GM21723 (cell line): ENCODE measurements around the gene AK8.
"Not testable (repeated sequence)": the region's sequence is repeated elsewhere in the genome, so short reads cannot be mapped to it uniquely, and the experiment has no call there.

Experiments
- ATAC-seq: cut with Tn5 transposase; IDR thresholded peaks from one replicate; pipeline ENCODE4 v1.9.1; 2021; ENCODE audit warnings: mild to moderate bottlenecking, moderate library complexity; ENCODE audit not compliant: unreplicated experiment

The AK8 gene

DNA sequence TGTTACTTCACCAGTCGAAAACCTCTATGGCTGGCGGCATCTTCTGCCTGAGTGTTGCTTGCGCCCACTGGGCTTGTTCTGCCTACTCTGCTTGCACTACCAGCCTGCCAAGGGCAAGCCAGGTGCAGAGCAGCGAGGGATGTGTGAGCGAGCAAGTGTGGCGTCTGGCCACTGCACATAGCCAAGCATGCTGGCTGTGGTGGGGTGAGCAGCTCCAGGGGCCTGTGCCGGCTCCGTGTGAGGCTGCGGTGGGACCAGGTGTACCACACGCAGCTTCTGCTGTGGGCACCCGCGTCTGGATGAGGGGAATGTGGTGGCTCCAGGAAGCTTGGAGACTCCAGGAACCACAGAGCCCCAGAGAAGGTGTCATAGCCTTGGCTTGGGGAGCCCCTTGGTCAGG is 156.4 kb downstream of the AK8 start:
- ATAC-seq = no peak

DNA sequence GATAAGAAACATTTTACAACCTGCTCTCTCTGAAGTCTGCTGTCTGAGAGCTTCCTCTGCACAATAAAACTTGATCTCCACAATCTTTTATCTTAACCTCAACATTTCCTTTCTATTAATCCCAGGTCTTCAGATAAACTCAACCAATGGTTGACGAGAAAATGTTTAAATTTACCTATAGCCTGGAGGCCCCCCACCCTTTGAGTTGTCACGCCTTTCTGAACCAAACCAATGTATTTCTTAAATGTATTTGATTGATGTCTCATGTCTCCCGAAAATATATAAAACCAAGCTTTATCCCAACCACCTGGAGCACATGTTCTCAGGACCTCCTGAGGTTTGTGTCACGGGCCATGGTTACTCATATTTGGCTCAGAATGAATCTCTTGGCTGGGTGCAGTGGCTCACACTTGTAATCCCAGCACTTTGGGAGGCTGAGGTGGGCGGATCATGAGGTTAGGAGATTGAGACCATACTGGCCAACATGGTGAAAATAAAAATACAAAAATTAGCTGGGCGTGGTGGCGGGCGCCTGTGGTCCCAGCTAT is 159.6 kb downstream of the AK8 start:
- not testable (repeated sequence) for ATAC-seq

DNA sequence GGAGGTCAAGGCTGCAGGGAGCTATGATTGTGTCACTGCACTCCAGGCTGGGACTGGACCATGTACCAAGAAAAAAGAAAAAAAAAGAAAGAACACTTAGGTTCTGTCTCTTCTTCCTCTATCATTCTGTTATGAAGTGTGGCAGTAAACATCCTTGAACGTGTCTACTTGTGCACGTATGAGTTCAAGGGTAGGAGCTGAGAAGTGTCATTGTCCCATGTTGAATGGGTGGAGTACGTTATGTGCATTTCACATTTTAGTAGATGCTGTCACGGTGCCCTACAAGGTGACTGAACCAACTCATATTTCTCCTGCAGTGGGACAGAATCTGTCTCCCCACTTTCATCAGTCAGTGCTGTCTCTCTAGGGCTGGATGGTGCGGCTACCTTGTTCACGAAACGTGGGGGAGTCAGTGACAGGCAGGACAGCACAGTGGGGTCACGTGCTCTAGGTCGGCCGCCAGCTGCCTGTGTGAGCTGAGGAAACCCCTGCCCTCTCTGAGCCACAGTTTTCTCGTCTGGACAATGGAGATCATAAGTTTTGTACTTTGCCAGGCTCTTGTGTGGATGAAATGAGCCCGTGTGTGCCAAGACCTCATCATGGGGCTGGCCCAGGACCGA is 160.6 kb downstream of the AK8 start:
- no peak for ATAC-seq

DNA sequence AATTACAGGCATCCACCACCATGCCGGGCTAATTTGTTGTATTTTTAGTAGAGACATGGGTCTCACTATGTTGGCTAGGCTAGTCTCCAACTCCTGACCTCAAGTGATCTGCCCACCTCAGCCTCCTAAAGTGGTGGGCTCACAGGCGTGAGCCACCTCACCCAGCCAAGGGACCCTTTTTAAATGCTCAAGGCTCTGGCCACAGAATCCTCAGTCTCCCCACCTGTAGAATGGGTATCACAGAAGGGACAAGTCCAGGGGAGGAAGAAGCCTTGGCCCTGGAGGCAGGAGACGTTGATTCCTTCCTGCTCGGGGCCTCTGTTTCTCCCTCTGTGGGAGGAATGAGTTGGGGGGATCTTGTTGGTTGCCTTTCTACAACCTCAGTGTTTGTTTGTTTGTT is 162.1 kb downstream of the AK8 start:
- no peak for ATAC-seq

DNA sequence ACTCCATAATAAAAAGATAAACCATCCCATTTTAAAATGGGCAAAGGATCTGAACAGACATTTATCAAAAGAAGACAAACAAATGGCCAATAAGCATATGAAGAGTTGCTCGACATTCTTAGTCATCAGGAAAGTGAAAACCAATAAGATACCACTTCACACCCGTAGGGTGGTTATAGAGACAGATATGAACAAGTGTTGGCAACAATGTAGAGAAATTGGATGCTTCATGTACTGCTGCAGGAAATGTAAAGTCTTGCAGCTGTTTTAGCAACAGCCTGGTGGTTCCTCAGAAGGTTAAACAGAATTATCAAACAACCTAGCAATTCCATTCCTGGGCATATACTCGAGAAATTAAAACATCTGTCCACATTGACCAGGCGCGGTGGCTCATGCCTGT is 165.3 kb downstream of the AK8 start:
- no peak for ATAC-seq

DNA sequence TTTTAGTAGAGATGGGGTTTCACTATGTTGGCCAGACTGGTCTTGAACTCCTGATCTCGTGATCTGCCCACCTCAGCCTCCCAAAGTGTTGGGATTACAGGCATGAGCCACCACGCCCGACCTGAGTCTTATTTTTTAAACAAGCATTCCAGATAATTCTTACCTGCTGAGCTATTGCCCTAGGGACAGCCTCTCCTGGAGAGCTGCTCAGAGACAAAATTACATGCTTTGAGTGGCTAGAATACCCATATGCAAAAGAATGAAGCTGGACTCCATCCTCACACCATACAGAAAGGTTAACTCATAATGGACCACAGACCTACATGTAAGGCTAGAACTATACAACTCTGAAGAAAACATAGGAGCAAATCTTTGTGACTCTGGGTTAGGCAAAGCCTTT is 166.2 kb downstream of the AK8 start:
- ATAC-seq = no peak

DNA sequence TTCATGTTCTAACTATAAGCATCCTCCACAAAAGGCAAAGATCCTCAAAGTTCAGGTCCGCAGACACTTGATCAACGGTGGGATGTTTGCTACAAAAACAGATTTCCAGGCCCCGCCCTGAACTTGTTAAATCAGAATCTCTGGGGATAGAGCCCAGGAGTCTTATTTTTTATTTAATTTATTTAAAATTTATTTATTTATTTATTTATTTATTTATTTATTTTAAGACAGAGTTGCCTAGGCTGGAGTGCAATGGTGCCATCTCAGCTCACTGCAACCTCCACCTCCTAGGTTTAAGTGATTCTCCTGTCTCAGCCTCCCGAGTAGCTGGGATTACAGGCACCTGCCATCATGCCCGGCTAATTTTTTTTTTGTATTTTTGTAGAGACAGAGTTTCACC is 166.9 kb downstream of the AK8 start:
- not testable (repeated sequence) for ATAC-seq

DNA sequence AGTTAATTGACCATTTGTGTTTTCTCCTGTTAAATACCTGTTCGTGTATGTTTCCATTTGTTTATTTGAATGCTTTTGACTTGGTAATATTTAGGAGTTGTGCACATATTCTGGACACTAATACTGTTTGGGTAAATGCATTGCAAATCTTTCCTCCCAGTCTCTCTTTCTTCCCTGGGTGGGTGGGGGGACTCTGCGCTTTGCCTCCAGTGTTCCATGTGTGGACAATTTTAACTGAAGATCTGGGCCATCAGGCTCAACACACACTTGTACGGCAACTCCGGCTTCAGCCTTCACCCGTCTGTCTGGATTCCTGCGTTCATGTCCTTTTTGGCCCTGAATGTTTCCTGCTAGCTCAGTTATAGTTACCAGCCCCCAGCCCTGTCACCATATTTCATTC is 167.8 kb downstream of the AK8 start:
- ATAC-seq = no peak

DNA sequence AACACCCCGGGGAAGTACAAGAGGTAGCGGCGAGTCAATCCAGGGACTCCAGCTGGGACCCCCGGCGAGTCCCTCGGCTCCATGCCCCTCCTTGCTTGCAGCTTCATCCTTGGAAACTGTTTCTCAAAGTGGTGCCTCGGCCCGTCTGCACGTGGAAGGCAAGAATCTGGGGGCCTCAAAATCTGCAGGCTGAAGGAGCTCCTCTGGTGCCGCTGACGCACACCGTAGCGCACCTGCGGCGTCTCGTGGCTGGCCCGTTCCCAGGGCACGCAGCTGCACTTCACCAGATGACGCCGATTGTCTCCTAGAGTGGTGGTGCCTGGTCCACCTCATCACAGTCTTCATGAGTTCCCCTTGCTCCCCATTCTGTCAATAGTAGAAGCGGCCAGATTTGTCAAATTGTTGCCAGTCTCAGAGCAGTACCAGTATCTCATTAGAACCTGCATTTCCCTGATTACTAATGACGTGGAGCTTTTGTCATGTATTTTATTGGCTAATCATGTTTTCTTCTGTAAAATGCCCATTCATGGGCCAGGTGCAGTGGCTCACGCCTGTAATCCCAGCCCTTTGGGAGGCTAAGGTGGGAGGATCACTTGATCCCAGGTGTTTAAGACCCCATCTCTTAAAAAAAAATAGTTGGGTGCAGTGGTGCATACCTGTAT is 169.2 kb downstream of the AK8 start:
- no peak for ATAC-seq

DNA sequence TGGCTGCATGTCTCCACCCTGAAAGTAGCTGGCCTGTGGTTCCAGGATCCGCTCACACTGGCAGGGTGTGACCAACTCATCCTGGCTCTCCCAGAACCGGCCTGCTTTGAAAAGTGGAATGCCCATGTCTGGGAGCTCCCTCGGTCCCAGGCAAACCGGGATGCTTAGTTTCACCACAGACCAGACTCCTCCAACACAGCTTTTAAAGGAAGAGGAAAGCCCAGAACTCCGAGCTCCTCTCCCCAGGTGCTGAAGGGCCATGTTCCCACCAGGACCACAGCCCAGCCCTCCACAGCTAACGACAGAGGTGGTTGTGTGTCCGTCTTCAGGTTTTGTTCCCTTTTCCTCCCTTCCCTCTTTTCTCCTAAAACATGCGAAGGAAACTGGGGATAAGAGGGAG is 169.8 kb downstream of the AK8 start:
- no peak for ATAC-seq

DNA sequence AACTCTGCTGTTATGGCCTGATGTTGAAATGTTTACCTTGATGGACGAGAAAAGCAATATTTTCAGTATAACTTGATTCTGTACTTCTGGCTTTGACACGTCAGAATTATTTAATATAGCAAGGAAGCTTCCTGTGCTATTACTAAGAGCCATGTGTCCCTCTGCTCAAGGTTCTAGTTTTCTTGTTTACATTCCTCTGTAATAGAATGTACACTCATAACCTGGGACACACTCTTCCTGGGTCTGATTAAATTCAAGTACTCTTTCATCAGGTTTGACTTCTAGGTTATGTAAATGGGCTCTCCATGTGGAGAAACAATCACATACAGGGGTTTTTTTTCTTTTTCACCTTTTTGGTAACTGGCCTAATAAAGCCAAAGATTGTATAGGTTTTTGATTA is 174.7 kb downstream of the AK8 start:
- ATAC-seq = no peak

DNA sequence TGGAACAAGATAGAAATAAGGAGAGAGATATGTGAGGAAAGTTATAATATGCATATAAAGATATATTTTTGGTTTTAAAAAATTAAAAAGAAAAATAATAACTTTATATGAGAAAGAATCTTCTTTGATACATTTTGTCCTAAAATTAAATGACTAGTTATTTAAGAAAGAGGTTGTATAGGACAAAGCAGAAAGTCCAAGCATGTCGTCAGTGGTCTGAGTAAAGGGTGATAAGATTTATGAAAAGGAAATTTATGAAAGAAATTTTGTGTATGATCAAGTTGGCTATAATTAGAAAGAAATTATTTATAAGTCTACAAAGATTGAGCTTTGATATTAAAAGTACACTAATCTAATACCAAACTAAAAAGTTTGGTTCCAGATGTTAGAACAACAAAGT is 175.8 kb downstream of the AK8 start:
- no peak for ATAC-seq

DNA sequence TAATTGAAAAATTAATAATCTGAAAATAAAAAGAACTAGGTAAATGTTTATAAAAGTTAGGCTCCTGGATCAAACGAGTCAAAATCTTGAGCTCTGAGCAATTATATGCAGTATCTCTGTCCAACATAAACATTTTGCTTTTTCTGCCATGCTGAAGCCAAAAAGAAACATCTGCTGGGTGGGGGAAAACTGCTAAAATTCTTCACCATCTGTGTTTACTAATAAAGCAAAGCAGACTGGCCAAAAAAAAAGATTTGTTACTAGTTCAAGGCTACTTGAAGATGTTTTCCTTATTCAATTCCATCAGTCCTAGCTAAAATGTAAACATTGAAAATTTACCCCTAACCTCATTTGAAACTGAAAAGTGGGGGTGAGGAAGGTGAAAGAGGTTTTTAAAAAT is 178.1 kb downstream of the AK8 start:
- no peak for ATAC-seq

DNA sequence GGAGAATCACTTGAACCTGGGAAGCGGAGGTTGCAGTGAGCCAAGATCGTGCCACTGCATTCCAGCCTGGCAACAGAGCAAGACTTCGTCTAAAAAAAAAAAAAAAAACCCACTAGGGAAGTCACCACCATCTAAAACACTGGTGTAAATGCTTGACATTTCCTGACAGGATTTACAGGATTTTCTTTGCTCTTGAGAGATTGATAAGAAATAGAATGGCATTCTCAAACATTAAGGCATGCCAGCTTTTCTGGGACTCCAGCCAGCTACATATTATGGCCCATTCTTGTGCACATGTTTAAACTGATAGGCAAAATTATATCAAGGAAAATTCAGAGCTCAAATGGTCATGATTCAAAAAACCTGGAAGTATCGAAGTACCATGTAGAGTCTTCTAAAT is 179.1 kb downstream of the AK8 start:
- ATAC-seq = no peak

DNA sequence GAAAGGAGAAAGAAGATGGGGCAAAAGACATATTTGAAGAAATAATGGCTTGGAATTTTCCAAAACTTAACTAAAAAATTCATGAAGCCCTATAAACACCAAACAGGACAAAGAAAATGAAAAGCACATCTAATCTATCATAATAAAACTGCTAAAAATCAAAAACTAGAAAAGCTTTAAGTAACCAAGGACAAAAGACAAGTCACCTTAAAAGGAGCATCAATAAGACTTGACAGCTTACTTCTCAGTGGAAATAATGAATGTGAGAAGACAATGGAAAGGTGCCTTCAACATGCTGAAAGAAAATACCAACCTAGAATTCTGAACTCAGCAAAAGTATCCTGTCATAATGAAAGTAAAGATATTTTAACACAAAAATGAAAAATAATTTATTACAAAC is 180.9 kb downstream of the AK8 start:
- no peak for ATAC-seq

DNA sequence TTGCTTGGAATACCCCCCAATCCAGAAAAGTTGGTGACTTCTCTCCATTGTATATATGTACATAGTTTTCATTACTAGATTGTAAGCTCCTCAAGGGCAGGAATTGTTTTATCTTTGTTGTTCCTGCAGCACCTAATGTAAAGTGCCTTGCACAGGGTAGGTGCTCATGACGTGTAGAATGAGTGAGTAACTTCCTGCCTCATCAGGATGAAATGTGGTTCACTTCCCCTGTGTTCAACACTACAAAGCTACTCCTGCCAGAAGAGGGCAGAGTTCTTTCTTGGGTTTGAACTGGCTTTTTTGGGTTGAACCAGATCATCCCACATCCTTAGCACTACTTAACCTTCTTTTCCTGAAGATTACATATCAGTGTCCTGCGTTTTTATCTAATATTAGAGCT is 183.9 kb downstream of the AK8 start:
- ATAC-seq = no peak

DNA sequence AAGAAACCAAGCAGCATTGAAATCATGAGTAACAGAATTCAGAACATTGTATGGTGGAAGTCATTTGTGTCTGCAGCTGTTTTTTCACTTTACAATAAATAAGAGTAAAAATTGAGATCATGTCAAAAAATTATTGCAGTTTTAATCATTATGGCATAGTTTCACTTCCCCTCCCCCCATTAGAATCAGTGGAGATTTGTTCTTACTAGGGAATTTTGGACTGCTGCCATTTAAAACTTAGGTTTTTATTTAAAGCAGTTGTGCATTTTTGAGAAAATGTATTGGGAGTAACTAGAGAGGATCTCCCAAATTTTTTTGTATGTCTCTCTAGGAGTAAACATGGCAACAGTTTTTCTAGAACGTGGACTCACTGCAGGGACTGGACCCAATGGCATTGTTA is 187.4 kb downstream of the AK8 start:
- no peak for ATAC-seq

DNA sequence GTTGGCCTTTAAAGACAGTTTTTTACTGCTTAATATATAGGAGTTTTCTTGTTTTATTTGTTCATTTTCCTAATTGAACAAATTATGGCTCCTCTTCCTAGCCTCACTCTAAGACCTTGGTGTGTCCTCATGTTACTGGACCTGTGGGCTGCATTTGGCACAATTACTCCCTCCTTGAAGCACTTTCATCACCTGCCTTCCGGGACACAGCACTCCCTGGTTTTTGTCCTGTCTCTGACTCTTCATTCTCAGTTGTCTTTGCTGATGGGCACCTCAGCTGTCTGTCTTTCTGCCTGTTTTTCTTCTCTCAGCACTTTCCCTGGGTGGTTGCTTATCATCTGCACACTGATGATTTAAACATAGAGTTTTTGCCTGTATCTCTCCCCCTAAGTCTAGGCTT is 194.2 kb downstream of the AK8 start:
- ATAC-seq = no peak

DNA sequence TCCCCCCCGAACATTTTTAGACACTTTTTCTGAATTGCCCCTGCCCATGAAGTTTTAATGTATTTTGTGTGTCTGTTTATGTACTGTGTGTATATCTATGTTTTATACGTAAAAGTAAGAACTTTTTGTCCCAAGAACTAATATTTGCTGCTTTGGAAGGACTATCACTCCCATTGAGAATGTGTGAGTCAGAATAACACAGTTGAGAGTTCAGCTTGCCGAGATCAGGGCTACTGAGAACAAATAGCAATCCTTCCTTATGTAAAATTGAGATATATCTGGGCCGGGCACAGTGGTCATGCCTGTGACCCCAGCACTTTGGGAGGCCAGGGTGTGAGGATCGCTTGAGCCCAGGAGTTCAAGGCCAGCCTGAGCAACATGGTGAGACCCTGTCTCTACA is 196.5 kb downstream of the AK8 start:
- ATAC-seq = no peak

DNA sequence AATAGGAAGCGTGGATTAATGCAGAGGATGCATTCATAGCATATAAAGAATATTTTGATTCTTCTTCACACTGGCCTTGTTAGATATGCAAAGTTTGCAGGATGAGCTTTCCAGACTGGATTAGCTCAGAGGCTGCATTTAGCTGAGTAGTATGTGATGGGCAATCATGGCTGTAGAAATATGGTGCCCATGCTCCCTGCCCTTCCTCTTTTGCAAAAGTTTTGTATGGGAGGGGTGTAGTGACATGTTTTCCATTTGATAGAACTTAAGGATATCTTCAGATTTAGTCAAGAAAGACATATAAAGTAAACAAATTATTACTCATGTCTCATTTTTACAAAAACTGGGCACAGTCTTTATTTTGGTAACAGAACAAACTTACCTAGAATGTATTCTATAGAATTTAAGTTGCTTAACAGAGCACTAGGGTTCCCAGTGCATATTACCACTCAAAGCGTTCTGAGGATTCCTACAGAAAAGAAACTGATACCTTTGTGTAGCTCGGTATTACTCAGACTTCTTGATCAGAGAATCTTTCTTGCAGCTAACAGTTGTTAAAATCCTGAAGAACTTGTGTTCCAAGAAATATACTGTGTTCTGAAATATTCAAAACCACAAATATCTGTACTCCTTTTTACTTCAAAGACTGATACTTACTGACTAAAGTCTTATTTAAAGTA is 198.0 kb downstream of the AK8 start:
- ATAC-seq = no peak

DNA sequence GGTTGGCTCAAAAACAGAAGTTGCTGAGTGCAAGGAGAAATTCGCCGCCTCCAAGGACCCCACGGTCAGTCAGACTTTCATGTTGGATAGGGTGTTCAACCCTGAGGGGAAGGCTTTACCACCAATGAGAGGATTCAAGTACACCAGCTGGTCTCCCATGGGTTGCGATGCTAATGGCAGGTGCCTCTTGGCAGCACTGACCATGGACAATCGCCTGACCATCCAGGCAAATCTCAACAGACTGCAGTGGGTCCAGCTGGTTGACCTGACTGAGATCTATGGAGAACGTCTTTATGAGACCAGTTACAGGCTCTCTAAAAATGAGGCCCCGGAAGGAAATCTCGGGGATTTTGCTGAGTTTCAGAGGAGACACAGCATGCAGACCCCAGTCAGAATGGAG is 200.1 kb downstream of the AK8 start:
- ATAC-seq = no peak
